ENCODE results near the gene KIF9. TPM values are rescaled to one million over a fixed set of nuclear protein-coding genes. Genes with fewer than 3 reads are reported as not detected.

Gene KIF9
- total RNA-seq, 1 donor from 2014 or later = 6.9 TPM

DNA sequence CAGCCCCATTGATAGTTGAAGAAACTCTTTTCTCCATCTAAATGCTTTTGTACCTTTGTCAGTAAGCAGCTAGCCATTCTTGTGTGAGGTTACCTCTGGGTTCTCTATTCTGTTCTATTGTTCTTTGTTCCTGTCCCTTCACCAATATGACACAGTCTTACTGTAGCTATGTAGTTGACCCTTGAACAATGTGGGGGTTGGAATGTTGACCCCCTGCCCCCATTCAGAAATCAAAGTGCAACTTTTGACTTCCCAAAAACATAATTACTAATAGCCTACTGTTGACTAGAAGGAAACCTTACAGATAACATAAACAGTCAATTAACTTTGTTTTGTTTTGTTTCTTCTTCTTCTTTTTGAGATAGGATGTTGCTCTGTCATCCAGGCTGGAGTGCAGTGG is 18.9 kb upstream of the KIF9 start:
- Histone ChIP-seq H3K4me1 (no peaks in the 10 kb centered on the region), H3K4me3 (no peak overlapping the region), H3K27ac (no peak overlapping the region), H3K36me3 (peaks cover 24% of the 10 kb centered on the region), H3K27me3 (no peaks in the 10 kb centered on the region), H3K9me3 (no peaks in the 10 kb centered on the region)
- intact Hi-C loops (cut with DNase I) = no loop called here
- DNase-seq = no peak
- TF ChIP-seq, protein P1, sequence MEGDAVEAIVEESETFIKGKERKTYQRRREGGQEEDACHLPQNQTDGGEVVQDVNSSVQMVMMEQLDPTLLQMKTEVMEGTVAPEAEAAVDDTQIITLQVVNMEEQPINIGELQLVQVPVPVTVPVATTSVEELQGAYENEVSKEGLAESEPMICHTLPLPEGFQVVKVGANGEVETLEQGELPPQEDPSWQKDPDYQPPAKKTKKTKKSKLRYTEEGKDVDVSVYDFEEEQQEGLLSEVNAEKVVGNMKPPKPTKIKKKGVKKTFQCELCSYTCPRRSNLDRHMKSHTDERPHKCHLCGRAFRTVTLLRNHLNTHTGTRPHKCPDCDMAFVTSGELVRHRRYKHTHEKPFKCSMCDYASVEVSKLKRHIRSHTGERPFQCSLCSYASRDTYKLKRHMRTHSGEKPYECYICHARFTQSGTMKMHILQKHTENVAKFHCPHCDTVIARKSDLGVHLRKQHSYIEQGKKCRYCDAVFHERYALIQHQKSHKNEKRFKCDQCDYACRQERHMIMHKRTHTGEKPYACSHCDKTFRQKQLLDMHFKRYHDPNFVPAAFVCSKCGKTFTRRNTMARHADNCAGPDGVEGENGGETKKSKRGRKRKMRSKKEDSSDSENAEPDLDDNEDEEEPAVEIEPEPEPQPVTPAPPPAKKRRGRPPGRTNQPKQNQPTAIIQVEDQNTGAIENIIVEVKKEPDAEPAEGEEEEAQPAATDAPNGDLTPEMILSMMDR (IDR thresholded peaks at IDR 0.05) = no peak
- no peak for ATAC-seq

DNA sequence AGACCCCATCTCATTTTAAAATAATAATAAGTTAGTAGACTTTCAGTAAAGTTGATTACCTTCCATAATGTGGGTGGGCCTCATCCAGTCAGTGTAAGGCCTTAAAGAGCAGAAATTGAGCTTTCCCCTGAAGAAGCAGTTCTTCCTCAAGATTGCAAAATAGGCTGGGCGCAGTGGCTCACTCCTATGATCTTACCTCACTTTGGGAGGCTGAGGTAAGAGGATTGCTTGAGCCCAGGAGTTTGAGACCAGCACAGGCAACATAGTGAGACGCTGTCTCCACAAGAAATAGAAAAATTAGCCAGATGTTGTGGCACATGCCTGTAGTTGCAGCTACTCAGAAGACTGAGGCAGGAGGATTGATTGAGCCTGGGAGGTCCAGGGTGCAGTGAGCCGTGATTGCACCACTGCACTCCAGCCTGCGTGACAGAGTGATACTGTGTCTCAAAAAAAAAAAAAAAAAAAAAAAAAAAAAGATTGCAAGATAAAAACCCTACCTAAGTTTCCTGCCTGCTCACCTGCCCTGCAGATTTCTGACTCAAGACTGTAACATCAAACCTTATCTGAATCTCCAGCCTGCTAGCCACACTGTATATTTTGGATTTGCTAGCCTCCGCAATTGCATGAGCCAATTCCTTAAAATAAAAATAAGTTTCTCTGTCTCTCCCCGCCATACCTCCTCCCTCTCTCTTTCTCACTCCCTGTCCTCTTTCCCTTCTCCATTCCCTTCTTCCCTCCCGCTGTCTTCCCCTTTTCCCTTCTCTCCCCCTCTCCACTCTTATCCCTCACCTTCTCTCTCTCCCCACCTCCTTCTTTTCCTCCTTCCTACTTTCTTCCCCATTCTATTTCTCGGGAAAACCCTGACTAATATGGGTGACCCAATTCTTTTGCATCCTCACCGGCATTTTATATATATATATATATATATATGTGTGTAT is 17.1 kb upstream of the KIF9 start:
- TF ChIP-seq, protein P1 (IDR thresholded peaks at IDR 0.05) = no peak
- Histone ChIP-seq H3K27ac (no peak overlapping the region), H3K4me3 (no peak overlapping the region), H3K36me3 (peaks cover 29% of the 10 kb centered on the region), H3K4me1 (no peaks in the 10 kb centered on the region), H3K9me3 (no peaks in the 10 kb centered on the region), H3K27me3 (no peaks in the 10 kb centered on the region)
- DNase-seq (no peak), ATAC-seq (no peak)
- intact Hi-C loops (cut with DNase I) = no loop called here

DNA sequence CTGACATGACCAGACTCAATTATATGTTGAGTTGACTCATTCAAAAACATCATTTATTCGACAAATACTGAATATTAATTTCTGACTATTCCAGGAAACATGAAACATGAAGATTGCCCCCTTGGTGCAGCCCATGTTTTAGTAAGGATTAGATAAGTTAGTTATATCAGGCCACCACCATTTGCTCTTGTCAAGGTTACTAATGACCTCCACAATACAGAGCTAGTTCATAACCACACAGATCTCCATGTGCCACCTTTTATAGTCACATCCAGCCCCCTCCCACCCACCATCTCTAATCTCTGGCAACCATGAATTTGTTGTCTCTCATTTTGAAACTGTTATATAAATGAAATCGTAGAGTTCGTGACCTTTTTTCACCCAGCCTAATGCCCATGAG is 15.8 kb upstream of the KIF9 start:
- ATAC-seq (no peak), DNase-seq (no peak)
- Histone ChIP-seq H3K36me3 (peaks cover 25% of the 10 kb centered on the region), H3K4me1 (no peaks in the 10 kb centered on the region), H3K27me3 (no peaks in the 10 kb centered on the region), H3K27ac (no peak overlapping the region), H3K4me3 (no peak overlapping the region), H3K9me3 (no peaks in the 10 kb centered on the region)
- TF ChIP-seq, protein P1 (IDR thresholded peaks at IDR 0.05) = no peak
- intact Hi-C loops (cut with DNase I) = no loop called here

GRCh38 chr3:47296562-47297302 is 14.1 kb upstream of the KIF9 start:
- Histone ChIP-seq H3K4me3 (no peak overlapping the region), H3K36me3 (peaks cover 9% of the 10 kb centered on the region), H3K27me3 (no peaks in the 10 kb centered on the region), H3K27ac (no peak overlapping the region), H3K4me1 (no peaks in the 10 kb centered on the region), H3K9me3 (no peaks in the 10 kb centered on the region)
- no peak for DNase-seq
- peak; percentile 45 for ATAC-seq
- intact Hi-C loops (cut with DNase I) = no loop called here
- TF ChIP-seq, protein P1 (IDR thresholded peaks at IDR 0.05) = no peak

- Histone ChIP-seq H3K4me1 (no peaks in the 10 kb centered on the region), H3K36me3 (peaks cover 7% of the 10 kb centered on the region), H3K4me3 (no peak overlapping the region), H3K27ac (no peak overlapping the region), H3K27me3 (no peaks in the 10 kb centered on the region), H3K9me3 (no peaks in the 10 kb centered on the region)
- ATAC-seq = no peak
- DNase-seq = no peak
- TF ChIP-seq, protein P1 (IDR thresholded peaks at IDR 0.05) = no peak
- intact Hi-C loops (cut with DNase I) = no loop called here
Measured at GRCh38 chr3:47295976-47296375, 13.4 kb upstream of the KIF9 start.

All from upper lobe of right lung (tissue), 1 donor.